CD4-positive, alpha-beta T cell treated with Interleukin-21 for 1 hour (primary cell): ENCODE data around the gene SERP2.

ENCODE experiments used
- DNase-seq: peaks from one replicate; pipeline ENCODE4 v3.0.0-alpha.2; 2020

Gene SERP2

DNA sequence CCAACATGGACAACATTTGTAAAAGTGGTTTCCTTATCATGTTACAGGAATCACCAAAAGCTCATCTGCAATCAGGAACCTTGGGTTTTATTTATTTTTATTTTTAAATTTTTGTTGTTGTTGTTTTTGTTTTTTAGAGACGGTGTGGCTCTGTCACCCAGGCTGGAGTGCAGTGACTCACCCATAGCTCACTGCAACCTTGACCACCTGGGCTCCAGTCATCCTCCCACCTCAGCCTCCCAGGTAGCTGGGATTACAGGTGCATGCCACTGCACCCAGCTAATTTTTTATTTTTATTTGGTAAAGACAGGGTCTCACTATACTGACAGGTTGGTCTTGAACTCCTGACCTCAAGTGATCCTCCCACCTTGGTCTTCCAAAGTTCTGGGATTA is 13.6 kb upstream of the SERP2 start:
- DNase-seq: no peak

DNA sequence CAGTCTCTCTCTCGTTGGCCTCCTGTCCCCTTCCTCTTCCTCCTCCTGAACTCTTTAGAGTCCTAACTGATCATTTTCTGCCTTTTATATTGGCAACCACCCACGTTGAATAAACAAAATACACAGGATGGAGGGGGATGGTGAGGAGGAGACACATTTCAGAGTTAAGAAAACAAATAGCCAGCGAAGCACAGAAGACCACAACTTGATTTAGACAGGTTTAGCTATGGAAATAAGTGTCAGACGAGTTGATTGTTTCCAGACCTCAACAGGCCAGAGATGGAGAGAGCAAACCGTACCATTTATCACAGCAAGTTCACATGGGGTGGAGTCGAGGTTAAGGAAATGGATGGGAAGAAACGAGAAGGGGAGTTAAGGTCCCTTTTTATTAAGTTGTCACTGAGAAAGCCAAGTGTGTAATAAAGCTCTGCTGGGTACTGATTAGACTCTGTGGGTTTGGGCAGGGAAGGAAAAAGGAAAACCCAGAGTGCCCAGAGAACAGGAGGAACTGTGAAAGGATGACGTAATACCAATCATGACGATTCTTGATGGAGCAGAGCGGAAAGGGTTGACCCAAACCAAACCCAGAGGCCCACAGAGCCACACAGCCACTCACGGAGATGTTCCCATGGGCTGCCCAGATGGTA is 11.1 kb upstream of the SERP2 start:
- DNase-seq: no peak

DNA sequence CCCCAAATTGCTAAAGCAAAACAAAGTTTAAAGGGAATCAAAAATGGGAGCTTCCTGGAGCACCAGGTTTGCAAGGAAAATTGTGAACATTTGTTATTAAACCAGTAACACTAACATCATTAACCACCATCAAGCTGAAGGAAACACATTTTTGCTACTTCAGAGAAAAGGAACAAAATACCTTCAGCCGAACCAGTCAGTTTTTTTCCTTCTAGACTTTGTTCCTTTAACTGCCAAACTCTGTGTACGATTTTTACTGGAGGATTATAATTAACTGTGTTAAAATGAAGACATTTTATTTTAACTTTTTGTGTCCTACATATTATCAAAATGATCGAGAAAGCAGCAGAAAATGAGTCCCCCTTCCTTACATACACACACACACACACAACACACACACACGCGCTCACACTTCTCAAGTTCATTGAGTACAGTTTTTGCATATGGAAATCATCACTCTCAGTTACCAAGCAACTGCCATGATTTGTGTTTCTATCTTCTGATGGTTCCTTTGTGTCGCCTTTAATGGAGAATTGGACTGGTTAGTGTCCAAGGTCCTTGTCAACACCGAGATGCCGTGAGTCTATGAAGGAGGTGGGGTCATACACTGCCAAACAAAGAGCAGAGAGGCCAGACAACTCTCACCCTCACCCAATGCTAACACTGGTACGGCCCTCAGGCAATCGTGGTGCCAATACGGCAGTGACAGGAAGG is 9.8 kb upstream of the SERP2 start:
- DNase-seq: no peak

DNA sequence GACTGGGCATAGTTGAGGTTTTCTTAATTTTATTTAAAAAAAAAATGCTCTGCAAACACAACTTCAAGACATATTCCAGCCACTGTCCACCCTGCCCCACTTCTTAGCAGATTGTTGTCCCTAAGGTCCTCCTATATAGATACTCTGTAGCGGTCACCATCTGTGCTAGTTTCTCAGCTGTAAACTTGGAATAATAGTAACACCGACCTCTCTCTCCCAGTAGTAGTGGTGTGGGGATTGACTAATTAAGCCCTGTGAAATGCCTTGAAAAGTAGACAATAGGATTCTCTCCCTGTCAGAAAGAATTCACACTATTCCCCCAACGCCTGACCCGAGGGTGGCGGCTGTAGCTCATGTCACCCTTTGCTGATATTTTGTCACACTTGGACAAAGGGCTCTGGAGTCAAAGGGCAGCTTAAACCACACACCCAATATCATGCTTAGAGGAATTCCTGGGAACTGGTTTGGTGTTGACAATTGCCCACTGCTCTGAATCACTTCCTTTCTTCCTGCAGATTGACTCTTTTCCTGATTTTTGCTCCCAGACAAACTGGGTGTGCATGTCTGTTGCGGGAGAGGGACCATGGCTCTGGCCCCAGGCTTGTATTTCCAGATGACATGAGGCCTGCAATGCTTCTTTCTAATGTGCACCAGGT is 9.2 kb upstream of the SERP2 start:
- no peak for DNase-seq

DNA sequence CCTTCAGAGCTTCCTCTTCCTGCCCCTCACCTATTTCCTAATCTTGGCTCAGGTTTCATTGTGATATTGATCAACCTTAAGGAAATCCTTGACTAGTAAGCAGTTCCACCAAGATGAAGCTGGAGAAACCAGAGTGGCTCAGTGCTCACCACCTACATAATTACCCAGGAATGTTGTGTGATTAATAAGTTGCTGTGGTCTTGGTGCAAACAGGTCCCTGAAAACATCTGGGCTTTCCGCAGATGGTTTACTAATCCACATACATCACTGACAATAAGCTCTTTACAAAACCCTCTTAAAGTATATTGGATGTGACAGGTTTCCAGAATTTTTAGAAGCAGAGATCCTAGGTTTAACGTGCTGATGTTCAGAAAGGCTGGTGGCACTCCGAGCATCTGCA is 8.6 kb upstream of the SERP2 start:
- DNase-seq: no peak

DNA sequence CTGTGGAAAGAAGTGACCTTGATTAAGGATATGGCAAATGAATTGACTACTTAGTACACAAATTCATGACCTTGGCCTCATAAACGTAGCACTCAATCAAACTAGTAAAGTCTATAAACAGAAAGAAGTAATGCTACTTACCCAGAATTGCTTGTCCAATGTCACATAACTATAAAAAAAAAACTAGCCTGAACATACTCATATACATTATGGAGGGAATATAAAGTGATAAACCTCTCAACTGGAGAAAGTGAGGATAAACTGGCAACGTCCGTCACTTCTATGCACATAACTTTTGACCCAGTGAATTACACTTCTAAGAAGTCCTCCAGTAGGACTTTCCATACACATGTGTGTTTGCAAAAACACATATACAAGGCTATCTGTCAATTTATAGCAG is 7.7 kb upstream of the SERP2 start:
- no peak for DNase-seq

DNA sequence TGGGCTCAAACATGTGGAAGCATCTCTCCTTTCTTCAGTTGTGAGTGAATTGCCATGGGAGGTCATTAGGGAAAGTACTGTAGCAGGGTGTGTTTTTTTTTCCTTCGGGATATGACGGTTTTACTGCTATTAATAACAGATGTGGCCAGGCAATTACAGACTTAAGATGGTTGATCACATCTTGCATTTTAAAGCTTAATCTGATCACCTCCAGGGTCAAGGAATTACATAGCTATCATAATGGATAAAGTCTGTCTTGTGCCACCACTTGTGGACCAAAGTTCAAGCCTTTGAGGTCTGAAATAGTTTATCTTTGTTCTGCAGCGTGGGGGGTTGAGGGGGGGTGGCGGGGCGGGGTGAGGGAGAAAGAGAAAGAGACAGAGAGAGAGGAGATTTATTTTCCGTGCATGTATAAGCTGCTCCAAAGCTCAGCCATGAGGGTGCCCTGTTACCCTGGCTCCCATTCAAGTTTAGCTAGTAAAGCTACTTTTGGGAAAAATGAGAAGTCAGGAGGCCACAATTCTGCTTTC is 5.5 kb upstream of the SERP2 start:
- no peak for DNase-seq

DNA sequence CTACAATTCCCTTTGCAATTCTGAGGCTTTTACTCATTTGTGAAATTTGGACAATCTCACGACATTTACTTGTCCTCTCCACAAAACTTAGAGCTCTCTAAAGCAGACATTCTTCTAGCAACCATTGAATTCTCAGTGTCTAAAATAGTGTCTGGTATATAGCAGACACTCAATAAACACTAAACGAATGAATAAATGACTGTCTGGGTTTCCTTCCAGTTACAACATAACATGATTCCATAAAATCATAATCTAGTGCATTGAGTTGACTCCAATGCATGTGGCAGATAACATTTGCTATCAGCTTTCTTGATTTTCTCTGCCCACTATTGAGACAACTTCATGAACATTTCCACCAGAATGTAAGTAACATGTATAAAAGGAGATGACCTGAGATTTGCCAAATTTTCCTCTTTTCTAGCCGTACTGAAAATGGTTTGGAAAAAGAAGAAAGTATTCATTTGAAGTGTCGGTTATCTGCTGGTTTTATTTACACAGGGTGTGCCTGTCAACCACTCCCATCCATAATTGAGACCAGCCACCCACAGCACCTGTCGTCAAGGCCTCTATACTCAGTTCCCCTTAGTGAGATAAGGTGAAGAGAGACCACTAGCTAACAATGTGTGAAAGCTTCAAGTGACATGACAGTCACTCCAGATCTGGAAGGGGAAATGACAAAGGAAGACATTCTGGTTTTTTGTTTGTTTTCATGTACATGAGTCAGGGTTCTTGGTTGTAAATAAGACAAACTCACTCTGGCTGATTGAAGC is 4.8 kb upstream of the SERP2 start:
- no peak for DNase-seq

DNA sequence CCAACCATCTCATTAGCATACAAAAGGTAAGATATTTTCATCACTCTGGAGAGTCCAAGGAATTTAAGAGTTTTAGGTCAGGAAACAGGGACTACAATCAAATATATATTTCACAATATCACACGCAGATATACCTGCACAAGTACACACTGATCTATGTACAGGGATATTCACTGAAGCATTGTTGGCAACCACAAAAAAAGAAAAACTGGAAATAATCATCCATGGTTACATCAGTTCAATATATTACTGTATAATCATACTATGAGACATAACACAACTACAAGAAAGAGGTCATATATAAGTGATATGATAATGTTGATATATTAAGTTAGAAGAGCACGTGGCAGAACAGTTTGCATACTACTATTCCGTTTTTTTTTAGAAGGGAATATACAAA is 2.2 kb upstream of the SERP2 start:
- DNase-seq: no peak

DNA sequence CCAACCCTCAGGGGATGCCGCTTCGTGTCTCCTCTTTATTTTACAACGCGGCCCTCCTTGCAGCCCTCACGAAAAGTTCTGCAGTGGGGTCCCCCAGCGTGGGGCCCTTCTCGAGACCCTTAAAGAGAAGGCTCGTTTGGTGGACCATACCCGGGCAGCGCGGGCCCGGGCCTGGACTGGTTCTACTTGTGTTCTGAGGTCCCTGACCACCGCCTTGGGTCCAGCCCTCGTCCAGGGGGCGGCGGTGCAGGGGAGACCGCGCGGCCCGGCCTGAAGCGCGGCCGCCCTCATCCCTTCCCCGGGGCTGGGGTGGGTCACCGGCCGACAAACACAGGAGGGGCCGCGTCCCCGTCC is 400 bp upstream of the SERP2 start:
- DNase-seq: no peak

DNA sequence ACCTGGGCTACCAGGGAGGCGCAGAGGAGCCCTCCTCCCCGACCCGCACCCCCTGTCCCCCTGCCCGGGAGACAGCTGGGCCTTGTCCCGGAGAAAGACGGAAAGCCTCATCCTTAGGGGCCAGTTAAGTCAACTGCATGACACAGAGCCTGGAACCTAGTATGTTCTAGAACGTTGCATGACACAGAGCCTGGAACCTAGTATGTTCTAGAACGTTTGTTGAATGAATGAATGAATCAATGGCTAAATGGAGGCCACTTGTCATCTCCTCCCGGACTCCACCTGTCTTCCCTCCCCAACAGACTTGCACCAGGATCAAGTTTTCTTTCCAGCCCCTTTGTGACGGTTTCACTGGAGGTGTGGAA is 706 bp downstream of the SERP2 start:
- no peak for DNase-seq

DNA sequence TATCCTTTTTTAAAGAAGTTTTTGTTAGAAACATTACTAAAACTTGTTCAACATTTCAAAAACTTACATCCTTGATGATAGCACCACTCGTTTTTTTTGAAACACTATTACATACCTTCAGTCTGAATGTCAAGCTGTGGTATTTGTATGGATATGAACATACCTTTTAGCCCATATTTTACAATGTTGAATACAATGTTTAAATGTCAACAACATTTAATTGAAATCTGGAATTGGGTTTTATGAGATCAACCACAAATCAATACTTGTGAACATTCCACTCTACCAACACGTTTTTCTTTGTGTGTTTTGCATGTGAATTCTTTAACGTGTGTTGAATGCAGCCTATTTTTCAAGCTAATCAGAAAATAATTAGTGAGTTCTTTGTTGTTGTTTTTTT is 4.7 kb downstream of the SERP2 start:
- no peak for DNase-seq

DNA sequence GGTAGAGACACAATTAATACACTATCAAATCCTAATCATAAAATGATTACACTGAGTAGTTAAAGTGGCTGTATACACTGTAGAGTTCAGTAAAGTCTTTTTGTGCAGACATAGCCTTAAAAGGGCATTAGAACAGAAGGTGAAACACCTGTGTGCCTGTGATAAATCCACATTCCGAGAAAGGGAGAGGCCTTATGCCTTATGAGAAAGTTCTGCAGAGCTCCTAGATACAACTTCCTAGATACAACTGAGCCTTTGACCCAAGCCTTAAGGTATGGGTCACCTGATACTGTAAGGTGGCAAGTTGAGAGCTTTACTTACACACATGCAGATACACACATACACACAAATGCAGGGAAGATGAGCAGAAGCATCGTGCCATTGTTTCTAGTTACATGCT is 6.3 kb downstream of the SERP2 start:
- DNase-seq: no peak

DNA sequence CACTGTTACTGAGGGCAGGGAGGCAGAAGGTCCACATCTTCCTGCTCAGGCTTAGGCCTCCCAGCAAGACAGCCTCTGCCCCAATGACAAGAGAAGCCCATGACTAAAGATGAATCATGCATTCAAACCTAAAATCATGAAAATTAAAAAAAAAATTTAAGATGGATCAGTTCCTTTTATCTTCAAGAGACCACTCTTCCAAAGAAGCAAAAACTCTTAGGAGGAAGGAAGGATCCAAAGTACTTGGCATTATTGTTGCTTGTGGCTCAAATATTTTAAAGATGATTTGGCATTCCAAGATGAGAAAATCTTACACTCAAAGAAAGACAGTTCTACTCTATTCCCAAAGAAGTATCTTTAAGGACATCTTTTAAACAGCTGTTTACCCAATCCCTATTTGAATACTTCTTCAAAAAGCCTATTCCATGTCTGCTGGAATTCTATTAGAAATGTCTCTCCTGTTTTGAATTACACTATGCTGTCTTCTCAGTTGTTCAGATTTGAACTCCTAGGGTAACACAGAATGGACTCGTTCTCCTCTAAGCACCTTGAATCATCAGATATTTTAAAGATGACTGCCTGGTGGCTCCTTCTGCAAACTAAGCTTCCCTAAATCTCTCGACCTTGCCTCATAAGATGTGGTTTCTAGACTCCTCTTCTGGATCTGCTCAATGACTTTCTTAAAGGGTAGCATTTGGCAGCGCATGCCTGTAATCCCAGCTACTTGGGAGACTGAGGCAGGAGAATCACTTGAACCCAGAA is 7.0 kb downstream of the SERP2 start:
- no peak for DNase-seq

DNA sequence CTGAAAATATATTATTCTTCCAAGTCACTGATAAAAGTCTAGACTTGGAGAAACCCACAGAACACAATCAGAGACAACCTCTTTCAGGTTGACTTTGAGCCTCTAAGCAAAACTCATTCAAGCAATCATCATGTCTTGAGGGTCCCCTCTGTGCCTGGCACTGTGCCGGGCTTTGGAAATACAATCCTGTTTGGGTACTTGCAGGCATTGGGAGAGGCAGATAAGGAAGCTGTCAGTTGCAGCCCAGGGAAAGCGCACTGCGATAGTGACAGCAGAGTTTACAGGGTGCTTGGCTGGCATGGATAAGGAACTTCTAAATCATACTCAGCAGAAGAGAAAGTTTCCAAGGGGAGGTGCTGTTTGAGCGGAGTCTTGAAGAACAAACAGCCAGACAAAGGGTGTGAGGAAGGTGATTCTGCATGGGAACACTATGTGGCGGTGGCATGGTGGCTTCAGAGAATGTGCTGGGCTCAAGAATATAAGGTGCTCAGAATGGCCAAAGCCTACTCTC is 9.1 kb downstream of the SERP2 start:
- DNase-seq: no peak

DNA sequence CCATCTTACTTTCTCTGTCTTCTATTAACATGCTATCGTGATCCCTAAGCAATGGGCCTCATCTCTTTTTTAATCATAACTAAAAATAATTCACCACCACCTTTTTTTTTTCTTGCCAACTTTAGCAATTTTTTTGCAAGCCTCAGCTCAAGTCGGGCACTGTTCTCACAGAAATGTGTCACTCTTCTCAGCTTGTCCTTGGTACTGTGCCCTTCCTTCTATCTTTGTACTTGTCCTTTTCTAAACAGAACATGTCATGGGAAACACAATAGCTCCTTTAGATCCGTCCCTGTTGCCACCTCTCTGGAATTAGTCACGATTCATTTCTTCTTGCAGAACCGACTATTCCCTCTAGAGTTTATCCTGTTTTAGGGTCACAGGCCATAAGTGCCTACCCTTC is 10.3 kb downstream of the SERP2 start:
- no peak for DNase-seq

DNA sequence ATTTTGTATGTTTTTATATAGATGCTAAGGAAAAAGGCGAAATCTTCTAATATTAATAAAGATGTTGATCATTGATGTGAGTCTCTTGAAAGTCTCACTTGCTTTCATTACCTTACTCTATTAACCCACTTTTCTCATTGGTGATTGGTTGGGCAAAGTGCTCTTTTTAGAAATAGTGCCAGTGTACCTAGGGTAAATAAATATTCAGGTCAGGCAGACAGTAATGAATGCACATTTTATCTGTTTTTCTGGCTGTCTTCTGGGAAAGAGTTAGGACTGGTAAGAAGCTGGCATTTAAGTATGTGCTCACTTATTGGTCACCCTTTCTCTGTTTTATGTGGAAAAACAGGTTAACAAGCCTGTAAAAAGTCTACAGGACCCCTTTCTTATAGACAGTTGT is 11.2 kb downstream of the SERP2 start:
- no peak for DNase-seq

DNA sequence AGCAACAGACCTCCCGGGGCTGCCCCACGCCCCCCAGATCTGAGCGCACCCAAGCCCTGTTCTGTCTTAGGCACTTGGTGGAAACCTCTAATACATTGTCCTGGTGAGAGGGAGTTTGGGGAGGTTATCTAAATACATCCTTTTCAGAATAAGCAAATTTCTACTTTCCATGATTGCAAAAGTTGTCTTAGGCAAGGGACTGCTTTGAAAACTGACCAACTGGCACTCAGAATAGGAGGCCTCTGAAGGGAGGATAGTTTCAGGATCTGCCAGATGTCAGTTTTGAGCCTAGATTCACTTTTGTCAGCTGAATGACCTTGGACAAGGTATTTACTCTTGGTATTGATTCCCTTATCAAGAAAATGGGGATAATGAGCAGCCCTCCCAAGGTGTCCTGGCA is 11.8 kb downstream of the SERP2 start:
- no peak for DNase-seq

DNA sequence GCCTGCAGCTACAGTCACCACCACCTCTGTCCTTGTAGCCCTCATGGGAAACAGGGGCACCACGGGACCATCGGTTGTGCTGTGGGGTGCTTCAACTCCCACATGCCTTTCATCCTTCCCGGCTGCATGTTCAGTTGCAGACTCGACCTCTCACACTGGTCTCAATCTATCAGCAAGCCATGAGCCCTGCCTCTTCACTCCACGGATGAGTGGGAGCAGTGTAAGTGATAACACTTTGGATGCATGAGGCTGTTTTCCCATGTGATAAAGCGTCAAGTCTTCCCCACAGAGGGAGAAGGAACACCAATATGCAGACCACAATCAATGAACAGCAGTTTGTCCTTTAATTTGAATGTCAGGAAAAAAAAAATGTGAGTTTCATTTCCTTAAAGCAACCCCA is 12.2 kb downstream of the SERP2 start:
- no peak for DNase-seq

DNA sequence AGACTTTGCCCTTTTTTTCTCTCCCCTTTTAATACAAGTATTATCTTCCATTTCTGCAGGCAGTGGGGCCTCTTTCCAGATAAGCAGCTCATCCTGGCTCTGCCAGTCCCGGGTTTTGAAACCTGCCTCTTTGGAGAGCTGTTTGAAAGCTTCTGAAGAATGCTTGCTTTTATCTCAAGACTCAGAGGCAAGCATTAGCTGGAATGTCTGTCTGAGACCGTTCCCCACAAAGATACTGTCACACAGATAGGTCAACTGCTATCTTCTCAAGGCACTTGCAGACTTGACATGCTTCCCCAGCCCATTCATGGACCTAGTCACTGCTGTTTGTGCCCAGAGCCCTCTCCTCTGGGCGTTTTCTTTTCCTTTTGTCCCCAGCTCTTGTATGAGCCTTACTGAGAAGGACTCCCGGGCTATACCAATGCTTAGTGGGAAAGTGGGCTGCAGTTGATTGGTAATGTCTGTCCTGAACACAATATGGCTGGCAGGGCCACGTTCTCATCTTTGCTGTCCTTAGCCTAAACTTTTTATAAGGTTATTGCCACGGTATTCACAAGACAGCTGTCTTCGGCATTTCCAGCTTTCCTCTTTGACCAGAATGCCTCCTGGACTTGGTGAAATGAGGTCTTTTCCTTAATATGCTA is 13.4 kb downstream of the SERP2 start:
- no peak for DNase-seq

DNA sequence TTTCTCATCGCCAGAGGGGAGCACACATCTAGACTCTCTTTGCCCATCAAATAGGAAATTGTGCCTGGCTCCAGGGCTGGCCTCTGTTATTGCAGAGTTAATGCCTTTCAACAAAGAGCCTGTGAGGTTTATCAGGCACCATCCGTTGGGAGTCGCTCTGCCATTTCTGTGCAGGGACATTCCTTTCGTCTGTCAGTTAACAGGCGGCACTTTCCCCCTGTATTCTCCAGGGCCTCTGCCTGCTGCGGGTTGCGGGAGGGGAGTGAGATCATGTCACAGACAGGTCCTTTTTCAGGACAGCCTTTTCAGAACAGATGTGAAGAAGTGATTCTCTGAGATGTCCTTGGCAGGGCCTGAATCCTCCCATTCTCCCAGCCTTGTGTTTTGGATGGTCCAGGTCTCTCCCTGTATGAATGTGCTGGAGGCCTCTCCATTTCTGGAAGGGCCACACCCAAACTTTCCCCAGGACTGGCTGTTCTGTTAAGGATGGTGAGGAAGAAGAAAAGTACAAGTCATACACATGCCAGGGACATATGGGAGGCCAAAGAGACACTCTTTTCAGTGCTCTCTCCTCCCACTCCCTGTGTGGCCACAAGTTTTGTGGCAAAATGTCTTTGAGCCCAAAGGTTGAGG is 14.9 kb downstream of the SERP2 start:
- no peak for DNase-seq
